Endothelial cell (in vitro differentiated cells): Measurements from ENCODE around the gene MGRN1. TPM values are rescaled to one million over a fixed set of nuclear protein-coding genes. Genes with fewer than 3 reads are reported as not detected.

Experiments used
- DNase-seq: peaks from one replicate; pipeline ENCODE4 v3.0.0; 2021; ENCODE audit warnings: low spot score
- H3K27ac Mint-ChIP-seq: one replicate; pipeline ENCODE4 v1.8.0; 2021; ENCODE audit warnings: mixed read lengths, inconsistent platforms; ENCODE audit not compliant: unreplicated experiment
- H3K27me3 Mint-ChIP-seq: one replicate; pipeline ENCODE4 v1.8.0; 2021; ENCODE audit warnings: mild to moderate bottlenecking, moderate library complexity, mixed read lengths, inconsistent platforms; ENCODE audit not compliant: unreplicated experiment
- H3K36me3 Mint-ChIP-seq: one replicate; pipeline ENCODE4 v1.8.0; 2021; ENCODE audit warnings: mild to moderate bottlenecking, low read depth, mixed read lengths, inconsistent platforms; ENCODE audit not compliant: unreplicated experiment
- H3K4me1 Mint-ChIP-seq: one replicate; pipeline ENCODE4 v1.8.0; 2021; ENCODE audit warnings: mild to moderate bottlenecking, mixed read lengths, inconsistent platforms; ENCODE audit not compliant: unreplicated experiment
- H3K4me3 Mint-ChIP-seq: one replicate; pipeline ENCODE4 v1.8.0; 2021; ENCODE audit warnings: mild to moderate bottlenecking, mixed read lengths, inconsistent platforms; ENCODE audit not compliant: unreplicated experiment
- H3K9me3 Mint-ChIP-seq: one replicate; pipeline ENCODE4 v1.8.0; 2021; ENCODE audit warnings: mixed read lengths, inconsistent platforms; ENCODE audit not compliant: unreplicated experiment
- CTCF ChIP-seq: fragments of 200-600 bp; sonication (generic); IDR thresholded peaks from one replicate; pipeline ENCODE4 v1.5.0; 2021; ENCODE audit warnings: antibody characterized with exemption; ENCODE audit not compliant: unreplicated experiment
- total RNA-seq: library from RNA; stranded (reverse); fragmentation: NEBNext Ultra II Directional; extraction: Animal tissue kit (Norgen Biotek cat#: 25700); gene quantifications from one replicate; pipeline ENCODE4 v1.2.1, GENCODE V29; 2021; ENCODE audit not compliant: unreplicated experiment

MGRN1 gene
- total RNA-seq, 1 donor from 2014 or later, result 82.5 TPM

- DNase-seq, result no peak
Observed at GRCh38 chr16:4659363-4660353, 35.0 kb downstream of the MGRN1 start.

DNA sequence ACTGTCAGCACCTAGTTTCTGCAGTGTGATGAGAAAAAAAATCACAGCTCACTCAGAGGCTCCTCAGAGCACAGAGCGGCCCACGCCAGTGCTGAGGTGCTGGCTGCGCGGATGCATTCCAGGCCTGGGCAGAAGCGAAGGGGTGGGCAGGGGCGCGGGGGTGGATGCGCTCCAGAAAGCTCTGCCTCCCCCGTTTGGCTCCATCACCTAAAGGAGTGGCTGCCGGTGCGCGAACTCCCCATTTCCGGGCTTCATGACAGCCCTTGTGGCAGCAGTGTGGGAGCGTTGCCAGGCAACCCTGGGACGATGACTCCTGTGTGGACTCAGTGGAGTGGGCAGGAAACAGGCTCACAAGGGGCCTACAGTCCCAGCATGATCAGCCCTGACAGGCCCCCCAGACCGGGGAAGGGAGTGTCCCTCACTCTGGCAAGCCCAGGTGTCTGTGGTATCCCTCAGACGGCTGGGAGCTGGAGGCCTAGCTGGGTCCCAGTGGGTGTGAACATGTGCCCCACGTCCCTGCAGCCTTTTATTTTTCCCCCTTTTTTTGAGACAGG lies 35.9 kb downstream of the MGRN1 start:
- Mint-ChIP-seq H3K27ac (peak overlapping the region; percentile 83), H3K4me3 (peak overlapping the region; percentile 65), H3K27me3 (peaks cover 3% of the 10 kb centered on the region), H3K4me1 (peaks cover 9% of the 10 kb centered on the region), H3K36me3 (peaks cover 28% of the 10 kb centered on the region), H3K9me3 (no peaks in the 10 kb centered on the region)
- TF ChIP-seq CTCF, result no peak
- no peak for DNase-seq

More at GRCh38 chr16:4659363-4660353, 35.0 kb downstream of the MGRN1 start:
- Mint-ChIP-seq H3K4me1 (peaks cover 8% of the 10 kb centered on the region), H3K27ac (no peak overlapping the region), H3K9me3 (no peaks in the 10 kb centered on the region), H3K27me3 (peaks cover 3% of the 10 kb centered on the region), H3K36me3 (peaks cover 29% of the 10 kb centered on the region), H3K4me3 (peak overlapping the region; percentile 57)
- TF ChIP-seq CTCF, result no peak

DNA sequence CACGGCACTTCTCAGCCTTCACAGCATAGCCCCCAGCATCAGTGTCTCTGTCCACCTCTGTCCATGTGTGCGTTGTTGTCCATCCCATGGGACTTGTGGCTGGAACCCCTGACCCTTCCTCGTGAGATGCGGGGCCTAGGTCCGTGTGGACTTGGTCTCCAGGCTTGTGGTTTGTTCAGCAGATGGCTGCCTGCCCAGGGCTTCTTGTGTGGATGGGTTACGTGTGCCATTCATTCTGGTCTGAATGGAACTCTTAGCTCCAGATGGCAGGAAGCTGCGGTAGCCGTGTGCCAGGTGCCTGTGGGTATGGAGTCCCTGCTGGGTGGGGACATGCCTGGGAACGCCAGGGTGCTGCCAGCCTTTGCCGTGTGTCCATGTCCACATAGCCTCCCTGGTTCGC lies 37.0 kb downstream of the MGRN1 start:
- Mint-ChIP-seq H3K9me3 (no peaks in the 10 kb centered on the region), H3K4me3 (no peak overlapping the region), H3K27ac (no peak overlapping the region), H3K27me3 (peaks cover 2% of the 10 kb centered on the region), H3K36me3 (peaks cover 25% of the 10 kb centered on the region), H3K4me1 (peaks cover 9% of the 10 kb centered on the region)
- TF ChIP-seq CTCF, result no peak
- DNase-seq, result no peak

DNA sequence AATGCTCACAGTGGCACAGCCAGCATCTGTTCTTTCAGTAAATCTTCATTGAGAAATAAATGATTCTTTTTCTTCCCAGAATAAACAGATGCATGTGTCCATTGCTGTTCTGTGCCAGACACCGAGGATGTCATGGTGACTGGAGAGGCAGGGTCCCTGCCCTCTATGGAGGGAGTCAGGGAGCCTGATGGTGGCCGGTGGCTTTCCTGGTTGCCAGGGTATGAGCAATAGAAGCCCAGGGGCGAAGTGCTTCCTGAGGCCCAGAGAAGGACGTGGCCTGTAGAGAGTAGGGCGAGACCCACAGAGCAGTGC lies 38.8 kb downstream of the MGRN1 start:
- H3K4me1 Mint-ChIP-seq, result peaks cover 9% of the 10 kb centered on the region
- H3K27ac Mint-ChIP-seq, result no peak overlapping the region

More for the DNA sequence above, 38.8 kb downstream of the MGRN1 start:
- no peak for TF ChIP-seq CTCF
- DNase-seq, result no peak
- H3K36me3 Mint-ChIP-seq, result peaks cover 31% of the 10 kb centered on the region
- no peak overlapping the region for H3K4me3 Mint-ChIP-seq
- H3K9me3 Mint-ChIP-seq, result no peaks in the 10 kb centered on the region
- peaks cover 5% of the 10 kb centered on the region for H3K27me3 Mint-ChIP-seq
